ENCODE measurements around the gene KRT17.
"Not testable (repeated sequence)": the region's sequence is repeated elsewhere in the genome, so short reads cannot be mapped to it uniquely, and the experiment has no call there.

KRT17 gene

DNA sequence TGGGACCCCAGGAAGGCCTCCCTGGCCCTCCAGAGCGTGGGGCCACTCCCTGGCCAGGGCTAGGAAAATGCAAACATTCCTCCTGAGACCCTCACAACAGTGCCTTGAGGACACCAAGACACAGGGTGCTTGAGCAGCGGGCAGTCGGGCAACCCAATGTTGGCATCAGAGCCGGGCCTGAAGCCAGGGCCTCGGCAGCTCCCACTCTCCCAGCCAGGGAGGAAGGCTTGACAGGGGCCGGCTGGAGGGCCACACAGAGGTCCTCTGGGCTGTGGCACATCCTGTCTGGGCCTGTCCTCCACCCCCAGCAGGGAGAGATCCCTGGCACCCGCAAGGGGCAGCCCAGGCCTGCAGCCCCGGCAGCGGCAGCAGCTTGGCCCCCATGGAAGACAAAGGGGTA lies 12.3 kb upstream of the KRT17 start:
- no peak for DNase-seq
- in situ Hi-C loops (cut with MboI; ENCODE audit: low pct_unique_long_range_greater_than_20kb, low sequenced_read_pairs) = no loop called here

DNA sequence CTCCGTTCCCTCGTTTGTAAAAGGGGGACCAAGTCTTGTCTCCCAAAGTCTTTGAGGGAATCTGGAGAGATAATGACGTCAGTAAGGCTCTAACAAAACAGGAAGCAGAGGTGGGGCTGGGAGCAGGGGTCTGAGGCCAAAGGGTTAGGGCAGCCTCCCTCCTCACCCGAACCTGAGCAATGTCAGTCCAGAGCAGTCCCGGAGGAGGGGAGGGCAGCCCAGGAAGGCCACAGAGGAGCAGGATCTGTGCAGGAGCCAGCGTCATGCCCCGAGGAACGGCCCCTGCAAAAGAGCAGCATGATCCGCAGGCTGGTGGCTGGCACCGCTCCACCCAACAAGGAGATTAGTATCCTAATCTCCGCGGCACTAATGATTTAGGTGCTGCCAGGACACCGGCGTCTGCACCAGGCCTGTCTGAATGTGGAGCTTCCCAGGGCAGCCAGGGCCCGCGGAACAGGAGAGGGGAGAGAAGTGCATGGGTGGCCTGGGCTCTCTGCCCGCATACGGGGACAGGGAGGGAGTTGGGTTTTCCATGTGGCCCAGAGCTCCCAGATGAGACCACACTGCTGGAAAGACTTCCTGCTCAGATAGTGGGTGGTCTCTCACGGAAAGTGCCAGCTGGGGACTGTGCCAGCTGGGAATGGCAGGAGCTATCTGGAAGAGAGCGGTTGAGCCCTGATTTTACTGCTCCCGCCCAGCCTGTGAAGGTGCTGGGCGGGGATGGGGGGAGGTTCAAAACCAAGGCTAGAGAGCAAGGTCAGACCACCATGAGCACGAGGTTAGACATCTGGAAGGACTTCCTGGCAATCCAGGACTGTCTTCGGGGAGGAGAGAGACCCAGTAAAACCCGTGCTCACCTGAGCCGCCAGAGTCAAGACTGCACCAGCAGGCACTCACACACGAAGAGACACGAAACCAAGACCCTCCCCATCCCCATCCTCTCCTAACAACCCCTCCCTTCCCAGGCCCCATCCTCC lies 11.0 kb upstream of the KRT17 start:
- in situ Hi-C loops (cut with MboI; ENCODE audit: low pct_unique_long_range_greater_than_20kb, low sequenced_read_pairs) = no loop called here
- no peak for DNase-seq

DNA sequence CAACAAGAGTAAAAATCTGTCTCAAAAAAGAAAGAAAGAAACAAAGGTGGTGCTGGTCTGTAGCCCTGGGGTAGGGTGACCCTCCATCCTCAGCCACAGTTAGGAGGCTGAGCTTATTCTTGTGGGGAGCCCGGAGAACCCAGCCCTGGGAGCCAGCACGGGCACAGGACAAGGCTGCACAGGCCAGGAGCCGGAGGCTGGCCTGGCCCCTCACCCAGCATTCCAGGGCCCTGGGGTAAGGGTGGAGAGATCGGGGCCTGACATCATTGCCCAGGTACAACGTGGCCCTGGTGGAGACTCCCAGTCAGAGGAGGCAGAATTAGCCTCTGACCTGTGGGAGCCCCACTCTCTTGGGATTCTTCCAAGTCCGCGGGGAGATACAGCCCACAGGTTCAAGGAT lies 10.3 kb upstream of the KRT17 start:
- in situ Hi-C loops (cut with MboI; ENCODE audit: low pct_unique_long_range_greater_than_20kb, low sequenced_read_pairs) = no loop called here

DNA sequence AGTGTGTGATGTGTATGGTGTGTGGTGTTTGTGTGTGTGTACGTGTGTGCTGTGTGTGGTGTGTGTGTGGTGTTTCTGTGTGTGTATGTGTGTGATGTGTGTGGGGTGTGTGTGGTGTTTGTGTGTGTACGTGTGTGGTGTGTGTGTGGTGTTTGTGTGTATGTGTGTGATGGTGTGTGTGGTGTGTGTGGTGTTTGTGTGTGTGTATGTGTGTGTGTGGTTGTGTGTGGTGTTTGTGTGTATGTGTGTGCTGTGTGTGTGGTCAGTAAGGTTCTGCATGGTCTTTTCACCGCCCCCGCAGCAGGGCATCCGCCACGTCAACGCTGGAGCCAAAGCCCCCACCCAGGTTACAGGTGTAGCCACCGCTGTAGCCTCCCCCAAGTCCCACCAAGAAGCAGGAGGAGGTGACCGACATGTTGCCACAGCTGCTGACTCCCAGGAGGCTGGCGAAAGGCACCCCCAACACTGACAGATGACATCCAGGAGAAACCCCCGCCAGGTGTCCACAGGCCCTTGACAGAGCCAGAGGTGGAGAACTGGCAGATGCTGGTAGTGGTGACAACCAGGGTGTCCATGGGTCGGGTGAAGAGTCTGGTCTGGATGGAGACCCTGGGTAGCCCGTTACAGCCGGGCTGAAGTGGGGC lies 9.3 kb upstream of the KRT17 start:
- no peak for DNase-seq

More for the DNA sequence above, 10.3 kb upstream of the KRT17 start:
- DNase-seq = no peak

DNA sequence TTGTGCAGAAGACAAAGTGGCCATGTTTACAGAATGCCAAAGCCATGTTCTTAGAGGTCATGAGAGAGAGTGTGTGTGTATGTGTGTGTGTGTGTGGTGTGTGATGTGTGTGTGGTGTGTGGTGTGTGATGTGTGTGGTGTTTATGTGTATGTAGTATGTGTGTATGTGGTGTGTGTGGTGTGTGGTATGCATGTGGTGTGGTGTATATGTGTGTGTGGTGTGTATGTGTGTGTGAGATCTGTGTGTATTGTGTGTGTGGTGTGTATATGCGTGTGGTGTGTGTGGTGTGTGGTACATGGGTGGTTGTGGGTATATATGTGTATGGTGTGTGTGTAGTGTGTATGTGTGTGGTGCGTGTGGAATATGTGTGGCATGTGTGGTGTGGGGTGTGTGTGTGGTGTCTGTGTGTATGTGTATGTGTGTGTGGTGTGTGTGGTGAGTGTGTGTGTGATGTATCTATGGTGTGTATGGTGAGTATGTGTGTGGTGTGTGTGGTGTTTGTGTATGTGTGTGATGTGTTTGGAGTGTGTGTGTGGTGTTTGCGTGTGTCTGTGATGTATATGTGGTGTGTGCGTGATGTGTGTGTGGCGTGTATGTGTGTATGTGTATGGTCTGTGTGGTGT lies 8.2 kb upstream of the KRT17 start:
- no peak for DNase-seq
- in situ Hi-C loops (cut with MboI; ENCODE audit: low pct_unique_long_range_greater_than_20kb, low sequenced_read_pairs) = no loop called here

More for the DNA sequence above, 9.3 kb upstream of the KRT17 start:
- in situ Hi-C loops (cut with MboI; ENCODE audit: low pct_unique_long_range_greater_than_20kb, low sequenced_read_pairs) = no loop called here

DNA sequence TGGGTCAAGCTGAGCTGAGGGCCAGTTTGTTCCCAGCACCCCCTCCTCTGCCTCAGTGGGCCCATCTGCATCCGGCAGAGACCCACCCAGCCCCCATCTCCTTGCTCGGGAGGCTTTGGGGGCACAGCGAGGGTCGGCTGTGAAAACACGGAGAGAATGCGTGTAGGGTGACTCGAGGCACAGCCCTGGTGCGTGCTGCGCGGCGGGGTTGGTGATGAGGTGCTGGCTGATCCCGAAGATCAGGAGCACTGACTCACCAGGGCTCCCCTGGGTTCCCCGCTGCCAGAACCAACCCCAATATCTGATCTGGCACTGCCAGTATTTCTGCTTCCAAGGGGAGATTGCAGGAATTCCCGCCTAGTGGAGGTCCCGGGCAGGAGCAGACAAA lies 7.5 kb upstream of the KRT17 start:
- DNase-seq = no peak
- in situ Hi-C loops (cut with MboI; ENCODE audit: low pct_unique_long_range_greater_than_20kb, low sequenced_read_pairs) = no loop called here

DNA sequence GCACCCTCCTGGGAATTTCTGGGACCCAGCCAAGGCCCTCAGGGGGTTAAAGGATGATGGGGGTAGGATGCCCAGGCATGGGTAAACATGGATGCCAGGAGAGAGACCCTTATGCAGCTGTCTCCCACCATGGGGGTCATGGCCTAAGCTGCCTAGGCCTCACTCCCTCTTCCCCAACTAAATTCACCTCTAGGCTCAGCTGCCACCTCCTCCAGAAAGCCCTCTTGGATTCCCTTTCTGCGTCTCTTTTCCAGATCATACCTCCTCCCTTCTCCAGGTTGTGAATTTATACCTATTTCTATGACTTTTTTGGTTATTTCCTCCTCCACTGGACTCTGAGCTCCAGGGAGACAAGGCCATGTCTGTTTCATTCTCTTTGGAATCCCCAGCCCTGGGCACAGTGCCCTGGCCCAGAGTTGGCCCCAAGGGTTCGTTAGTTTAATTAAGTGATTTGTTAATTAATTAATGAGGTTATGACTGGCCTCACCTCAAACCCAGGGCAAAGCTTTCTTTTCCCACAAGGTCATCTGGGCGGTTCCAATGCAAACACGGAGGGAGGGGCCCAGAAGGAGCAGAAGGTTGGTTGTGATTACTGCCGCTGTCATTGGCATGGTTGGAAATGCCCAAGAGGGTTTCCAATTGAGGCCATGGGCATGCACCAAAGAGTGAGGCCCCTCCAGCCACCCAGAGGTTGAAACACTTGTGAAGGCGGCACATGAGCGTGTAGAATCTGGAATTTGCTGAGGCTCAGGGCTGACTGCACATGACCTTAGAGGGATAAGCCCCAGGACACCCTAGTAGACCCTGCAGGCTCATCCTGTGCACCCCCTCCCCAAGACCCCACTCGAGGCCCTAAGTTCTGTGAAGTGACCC lies 6.9 kb upstream of the KRT17 start:
- in situ Hi-C loops (cut with MboI; ENCODE audit: low pct_unique_long_range_greater_than_20kb, low sequenced_read_pairs) = no loop called here
- DNase-seq = no peak

DNA sequence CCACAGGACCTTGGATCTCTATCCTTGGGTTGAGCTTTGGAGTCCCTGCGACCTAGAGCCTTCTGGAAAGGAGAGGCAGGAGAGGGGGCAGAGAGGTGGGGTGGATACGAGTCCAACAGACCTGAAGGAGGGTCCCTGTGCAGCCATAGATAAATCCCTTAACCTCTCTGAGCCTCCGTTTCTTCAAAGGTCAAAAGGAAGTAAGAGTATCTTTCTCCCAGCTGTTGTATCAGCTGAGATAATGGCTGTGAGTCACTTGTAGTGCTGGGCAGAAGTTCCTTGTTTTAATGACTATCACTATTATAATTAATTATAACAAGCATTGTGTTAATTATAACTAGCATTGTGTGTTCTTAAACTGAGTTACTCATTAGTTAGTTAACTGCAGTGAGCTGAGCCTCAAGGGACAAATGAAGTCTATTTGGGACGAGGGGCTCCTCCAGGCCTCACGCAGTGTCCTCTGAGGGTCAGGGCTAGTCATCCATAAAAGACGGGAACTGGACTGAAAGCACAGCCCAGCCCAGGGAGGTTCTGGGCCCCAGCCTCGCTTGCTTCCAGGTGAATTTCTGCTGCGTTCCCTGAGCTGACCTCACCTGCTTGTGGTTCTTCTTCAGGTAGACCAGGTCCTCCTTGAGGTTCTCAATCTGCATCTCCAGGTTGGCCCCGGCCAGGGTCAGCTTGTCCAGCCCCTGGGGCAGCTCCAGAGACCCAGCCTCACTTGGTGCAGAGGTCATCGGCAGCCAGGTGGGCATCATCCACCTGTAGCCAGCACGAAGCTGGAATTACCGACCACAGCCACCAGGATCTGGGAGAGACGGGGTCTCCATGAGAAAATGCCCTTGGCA lies 5.7 kb upstream of the KRT17 start:
- DNase-seq = no peak
- in situ Hi-C loops (cut with MboI; ENCODE audit: low pct_unique_long_range_greater_than_20kb, low sequenced_read_pairs) = no loop called here

DNA sequence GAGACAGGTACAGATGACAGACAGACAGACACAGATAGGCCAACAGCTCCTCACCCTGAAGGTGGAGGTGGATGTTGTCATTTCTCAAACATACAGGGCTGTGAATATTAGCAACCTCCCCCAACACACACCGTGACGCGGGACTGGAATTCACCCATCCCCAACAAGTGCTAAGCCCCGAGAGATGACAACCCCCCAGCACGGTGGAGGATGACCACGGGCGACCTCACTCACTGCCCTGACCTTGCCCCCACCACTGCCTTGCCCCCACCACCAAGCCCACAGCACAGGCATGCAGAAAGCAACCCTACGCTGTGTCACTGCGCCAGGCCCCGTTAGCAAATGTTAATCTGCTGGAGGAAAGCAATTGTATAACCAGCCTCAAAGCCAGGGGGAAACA lies 4.9 kb upstream of the KRT17 start:
- no peak for DNase-seq
- in situ Hi-C loops (cut with MboI; ENCODE audit: low pct_unique_long_range_greater_than_20kb, low sequenced_read_pairs) = no loop called here

DNA sequence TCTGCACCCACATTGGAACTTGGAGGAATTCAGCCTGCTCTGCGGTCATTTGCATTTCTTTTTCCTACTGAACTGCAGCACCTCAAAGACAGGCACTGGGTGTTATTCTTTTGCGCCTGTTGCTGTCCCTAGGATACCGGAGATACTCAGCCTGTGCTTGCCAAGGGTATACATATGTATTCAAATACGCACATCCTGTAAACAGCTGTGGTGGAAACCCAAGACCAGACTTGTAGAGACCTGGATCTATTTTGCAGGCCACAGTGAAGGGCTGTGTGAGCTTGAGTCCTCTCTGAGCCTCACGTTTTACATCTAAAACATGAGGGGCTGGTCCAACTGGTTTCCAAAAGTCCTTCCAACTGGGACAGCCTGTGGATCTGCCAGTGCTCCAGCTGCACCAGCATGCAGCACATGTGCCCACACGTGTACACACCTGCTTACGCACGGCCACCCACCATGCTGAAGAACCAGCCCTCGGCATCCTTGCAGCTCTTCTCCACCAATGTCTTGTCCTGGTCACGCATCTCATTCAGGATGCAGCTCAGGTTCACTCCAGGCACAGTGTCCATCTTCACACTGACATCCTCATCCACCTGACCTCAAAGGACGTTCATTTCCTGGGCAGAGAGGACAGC lies 4.4 kb upstream of the KRT17 start:
- in situ Hi-C loops (cut with MboI; ENCODE audit: low pct_unique_long_range_greater_than_20kb, low sequenced_read_pairs); DNase-seq: not testable (repeated sequence)

DNA sequence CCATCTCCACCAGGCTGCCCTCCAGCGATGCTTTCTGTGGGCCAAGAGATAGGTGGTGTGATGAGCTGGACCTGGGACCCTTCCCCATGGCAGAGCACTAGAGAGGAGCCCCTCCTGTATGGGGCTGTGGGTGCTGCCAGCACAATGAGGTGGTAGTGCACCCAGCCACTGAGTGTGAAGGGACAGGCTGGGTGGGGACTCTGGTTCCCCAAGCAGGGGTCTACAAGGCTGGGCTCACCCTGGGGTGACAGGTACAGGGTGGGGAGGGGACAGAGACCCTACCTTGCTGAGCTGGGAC lies 3.6 kb upstream of the KRT17 start:
- in situ Hi-C loops (cut with MboI; ENCODE audit: low pct_unique_long_range_greater_than_20kb, low sequenced_read_pairs); DNase-seq: not testable (repeated sequence)

DNA sequence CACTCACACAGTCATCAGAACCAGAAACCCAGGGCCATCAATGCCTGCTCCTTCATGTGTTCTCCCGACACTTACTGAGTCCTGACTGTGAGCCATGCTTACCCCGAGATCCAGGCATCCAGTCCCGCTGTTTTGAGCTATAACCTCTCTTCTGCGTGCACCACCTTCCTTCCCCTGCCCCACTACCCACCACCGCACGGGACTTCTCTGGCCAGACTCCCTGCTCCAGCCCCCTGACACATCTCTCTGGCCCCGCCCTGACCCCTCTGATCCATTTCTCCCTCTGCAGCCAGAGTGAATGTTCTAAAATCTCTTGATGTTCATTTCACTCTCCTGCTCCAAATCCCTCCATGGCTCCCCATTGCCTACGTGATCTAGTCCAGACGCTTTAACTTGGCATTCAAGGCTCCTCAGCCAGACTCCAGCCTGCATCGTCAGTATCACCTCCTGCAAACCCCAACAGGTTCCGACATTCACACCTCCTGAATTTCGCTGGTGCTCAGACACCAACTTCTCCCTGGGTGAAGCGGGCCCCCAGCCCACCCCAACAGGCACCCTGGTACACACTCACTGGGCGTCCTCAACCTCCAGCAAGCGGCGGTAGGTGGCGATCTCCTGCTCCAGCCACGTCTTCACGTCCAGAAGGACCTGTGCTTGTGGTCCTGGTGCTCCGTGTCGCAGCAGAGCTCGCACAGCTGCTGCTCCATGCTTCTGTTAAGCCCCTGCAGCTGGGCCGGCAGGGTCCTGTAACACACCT lies 3.1 kb upstream of the KRT17 start:
- no peak for DNase-seq
- in situ Hi-C loops (cut with MboI; ENCODE audit: low pct_unique_long_range_greater_than_20kb, low sequenced_read_pairs) = no loop called here

DNA sequence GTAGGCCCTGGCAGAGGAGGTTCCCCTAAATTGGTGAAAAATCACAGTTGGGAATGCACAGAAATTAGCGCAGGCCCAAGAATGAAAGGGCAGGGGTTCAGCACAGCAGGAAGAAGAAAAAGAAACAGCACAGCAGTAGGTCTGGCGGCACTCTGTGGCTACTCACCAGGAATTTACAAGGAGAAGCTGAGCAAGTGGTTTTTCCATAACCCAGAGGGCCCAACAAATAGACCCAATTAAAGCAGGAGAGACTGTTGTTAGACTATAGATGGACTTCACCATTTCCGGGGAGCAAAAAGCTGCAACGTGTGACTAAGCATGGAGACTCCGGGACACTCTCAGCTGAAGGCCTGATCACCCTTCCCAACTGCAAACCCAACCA lies 2.5 kb upstream of the KRT17 start:
- in situ Hi-C loops (cut with MboI; ENCODE audit: low pct_unique_long_range_greater_than_20kb, low sequenced_read_pairs); DNase-seq: not testable (repeated sequence)

DNA sequence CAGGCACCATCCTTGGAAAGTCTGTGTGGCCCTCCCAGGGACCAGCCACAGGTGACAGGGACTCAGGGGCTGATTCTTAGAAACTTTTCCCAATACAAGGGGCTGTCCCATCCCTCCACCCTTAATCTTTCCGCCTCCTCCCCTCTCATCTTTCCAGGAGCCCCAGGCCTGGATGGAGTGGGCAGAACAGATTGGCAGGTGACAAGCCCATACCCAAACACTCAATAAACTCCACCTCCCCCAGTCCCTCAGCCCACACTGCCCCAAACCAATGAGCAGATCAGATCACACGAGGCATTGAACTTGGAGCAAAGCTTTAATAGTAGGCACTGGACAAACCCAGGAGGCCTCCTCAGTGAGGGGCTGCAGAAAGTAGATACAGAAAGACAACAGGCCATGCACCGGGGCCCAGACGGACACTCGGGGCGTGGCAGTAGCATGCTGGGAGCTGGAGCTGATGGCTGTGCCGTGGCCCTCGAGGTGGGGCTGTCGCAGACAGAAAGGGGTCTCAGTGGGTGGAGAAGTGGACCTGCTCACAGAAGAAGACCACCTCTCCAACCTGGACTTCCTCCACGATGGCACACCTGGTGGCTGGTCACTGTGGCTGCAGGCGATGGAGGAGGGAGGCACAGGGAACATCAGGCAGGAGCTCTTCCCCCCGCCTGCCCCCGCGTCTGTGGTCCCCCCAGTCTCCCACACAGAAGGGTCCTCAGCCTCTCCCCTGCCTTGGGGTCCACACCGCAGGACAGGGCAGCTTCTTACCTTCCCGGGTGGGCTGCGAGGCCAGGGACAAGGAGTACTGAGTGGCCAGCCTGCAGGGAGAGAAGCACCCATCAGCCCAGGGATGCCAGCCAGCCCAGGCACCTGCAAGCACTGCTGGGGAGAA lies 1.9 kb upstream of the KRT17 start:
- in situ Hi-C loops (cut with MboI; ENCODE audit: low pct_unique_long_range_greater_than_20kb, low sequenced_read_pairs); DNase-seq: not testable (repeated sequence)

DNA sequence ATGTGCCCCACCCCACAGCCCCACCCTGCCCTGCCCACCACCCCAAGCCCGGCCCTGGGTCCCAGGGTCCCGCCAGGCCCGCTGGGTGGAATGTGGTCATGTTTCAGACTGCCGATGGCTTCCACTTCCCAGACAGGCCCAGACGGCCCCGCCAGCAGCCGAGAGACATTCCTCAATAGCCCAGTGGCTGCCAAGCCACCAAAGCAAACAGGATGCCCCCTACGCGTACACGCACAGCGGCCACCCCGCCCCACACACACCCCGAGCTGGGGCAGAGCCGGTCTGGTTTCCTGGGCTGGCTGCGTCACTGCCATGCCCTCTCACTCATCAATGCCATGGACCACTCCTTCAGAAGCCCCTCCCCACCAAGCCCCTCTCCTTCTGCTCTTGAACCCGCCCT lies 1.2 kb upstream of the KRT17 start:
- in situ Hi-C loops (cut with MboI; ENCODE audit: low pct_unique_long_range_greater_than_20kb, low sequenced_read_pairs) = no loop called here

DNA sequence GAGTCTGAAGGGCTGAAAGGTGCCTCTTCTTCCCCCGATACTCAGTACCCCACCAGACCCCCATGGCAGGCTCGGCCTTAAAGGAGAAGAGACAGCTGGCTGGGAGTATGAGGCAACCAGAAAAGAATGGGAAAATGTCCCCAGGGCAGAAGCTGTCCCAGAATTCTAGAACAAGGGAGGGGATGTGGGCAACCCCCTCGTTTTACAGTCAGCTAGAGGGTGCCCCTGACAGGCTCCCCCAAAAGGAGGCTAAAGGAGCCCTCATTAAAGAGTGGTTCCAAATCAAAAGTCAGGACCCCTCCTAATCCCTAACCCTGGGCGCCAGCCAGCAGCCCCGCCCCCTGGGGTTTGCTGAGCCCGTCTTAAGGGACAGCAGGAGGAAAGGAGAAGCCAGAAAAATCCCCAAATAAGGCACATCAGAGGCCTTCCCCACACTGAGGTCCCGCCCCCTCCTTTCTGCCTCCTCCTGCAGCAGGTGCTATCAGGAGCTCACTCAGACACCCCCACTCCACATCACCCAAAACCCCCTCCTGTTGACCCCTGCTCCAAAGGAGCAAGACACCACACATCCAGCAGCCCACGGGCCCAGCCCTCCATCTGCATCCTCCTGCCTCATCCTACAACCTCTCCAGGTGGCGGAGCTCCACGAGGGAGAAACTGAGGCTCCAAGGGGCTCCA lies 1.1 kb downstream of the KRT17 start:
- DNase-seq; in situ Hi-C loops (cut with MboI; ENCODE audit: low pct_unique_long_range_greater_than_20kb, low sequenced_read_pairs): not testable (repeated sequence)

More for the DNA sequence above, 1.2 kb upstream of the KRT17 start:
- DNase-seq = peak; percentile 27
